AG04449 (cell line): ENCODE measurements around the gene DCAF11.

Experiments used
- CTCF ChIA-PET: fragments of 350-600 bp; formaldehyde crosslinking; extraction: SDS; loops from one replicate; lab custom pipeline; 2021; ENCODE audit warnings: antibody characterized with exemption; lab: Yijun Ruan, JAX
- POLR2A ChIA-PET: fragments of 400-600, 350-600 bp; formaldehyde crosslinking; extraction: SDS; loops from one replicate; lab custom pipeline; 2020; ENCODE audit warnings: antibody characterized with exemption, inconsistent platforms; lab: Yijun Ruan, JAX
- DNase-seq: peaks from one replicate; pipeline ENCODE4 v3.0.0-alpha.2; 2010; ENCODE audit warnings: low read depth, low spot score
- H3K4me3 ChIP-seq: 2 replicates; pipeline ENCODE4 v1.5.1; 2011; ENCODE audit warnings: low read depth, mild to moderate bottlenecking, control low read depth, low read length
- CTCF ChIP-seq: IDR thresholded peaks from one replicate; pipeline ENCODE4 v1.5.1; 2011; ENCODE audit warnings: mild to moderate bottlenecking, moderate library complexity, low read length, control low read depth, inconsistent platforms; ENCODE audit not compliant: insufficient read depth; ENCODE audit errors: missing control alignments

Gene DCAF11

GRCh38 chr14:24159777-24160498 is 45.4 kb downstream of the DCAF11 start:
- no peak for DNase-seq
- ChIA-PET POLR2A (interaction anchor here (1.1 to 2.7 kb wide), 5 partner anchors 9 to 66 kb away, joined by 4 to 13 read pairs (median 8); partner anchors contain the start of genes EMC9, PCK2, PSME2 and RNF31), CTCF (interaction anchor here (0.7 to 6.9 kb wide), 22 partner anchors 10 to 148 kb away, joined by 3 to 165 read pairs (median 15); partner anchors contain the start of genes CIDEB, DCAF11, DHRS1 and EMC9)
- no peak for TF ChIP-seq CTCF
- no peak overlapping the region for H3K4me3 ChIP-seq

- POLR2A ChIA-PET: interaction anchor here (1.6 to 2.7 kb wide), 4 partner anchors 9 to 66 kb away, joined by 5 to 13 read pairs (median 8); partner anchors contain the start of genes EMC9, PCK2, PSME2 and RNF31
- no peak for DNase-seq
- CTCF ChIA-PET: interaction anchor here (0.8 to 6.9 kb wide), 24 partner anchors 9 to 137 kb away, joined by 3 to 165 read pairs (median 12); partner anchors contain the start of genes DCAF11, DHRS1, EMC9 and IPO4
- no peak for TF ChIP-seq CTCF
- H3K4me3 ChIP-seq: no peak overlapping the region
These were observed 45.9 kb downstream of the DCAF11 start for GRCh38 chr14:24160499-24160849.

- peak; percentile 72 for DNase-seq
- peak; percentile 98 for TF ChIP-seq CTCF
- ChIA-PET CTCF (interaction anchor here (0.6 to 6.9 kb wide), 39 partner anchors 9 to 147 kb away, joined by 3 to 165 read pairs (median 4); partner anchors contain the start of genes CIDEB, DCAF11, DHRS1 and EMC9), POLR2A (interaction anchor here (0.6 to 2.7 kb wide), 11 partner anchors 9 to 81 kb away, joined by 3 to 13 read pairs (median 5); partner anchors contain the start of genes DCAF11, EMC9, NRL and PCK2)
- H3K4me3 ChIP-seq: peak within 1 kb of the TSS; percentile 93
These were observed 46.5 kb downstream of the DCAF11 start, which contains the start of gene IRF9 for GRCh38 chr14:24160850-24161804. Gene IRF9, plus strand, starts transcription at chr14:24161265. Its CDS starts 880 bp downstream, at chr14:24162145.

GRCh38 chr14:24162093-24162492 is 47.5 kb downstream of the DCAF11 start:
- TF ChIP-seq CTCF: no peak
- H3K4me3 ChIP-seq: peak overlapping the region; percentile 93
- POLR2A ChIA-PET: interaction anchor here (0.7 to 2.7 kb wide), 9 partner anchors 8 to 80 kb away, joined by 3 to 9 read pairs (median 5); partner anchors contain the start of genes DCAF11, IPO4, NRL and PSME2
- CTCF ChIA-PET: interaction anchor here (1.1 to 6.9 kb wide), 18 partner anchors 8 to 147 kb away, joined by 3 to 165 read pairs (median 17); partner anchors contain the start of genes DCAF11, DHRS1, EMC9 and IPO4
- DNase-seq: no peak

- POLR2A ChIA-PET: no interaction called here
- CTCF ChIA-PET: interaction anchor here (1.0 to 2.1 kb wide), 3 partner anchors 23 to 144 kb away, joined by 3 to 5 read pairs (median 4); partner anchors contain the start of genes CIDEB and EMC9
- TF ChIP-seq CTCF: no peak
- H3K4me3 ChIP-seq: no peak overlapping the region
- no peak for DNase-seq
These were observed 50.0 kb downstream of the DCAF11 start for GRCh38 chr14:24164518-24164991.
